ENCODE measurements around the gene REG1A.

GRCh38 chr2:79122676-79123075 is 2.4 kb downstream of the REG1A start:
- TF ChIP-seq CTCF (IDR thresholded peaks at IDR 0.05) (no peak), POLR2A (IDR thresholded peaks at IDR 0.05) (no peak), POLR2AphosphoS5 (IDR thresholded peaks at IDR 0.05) (no peak)

All from prostate gland (tissue), 2 donors.